ENCODE results near the gene NUDC. TPM values are rescaled to one million over a fixed set of nuclear protein-coding genes. Genes with fewer than 3 reads are reported as not detected.

NUDC gene
- total and polyA plus RNA-seq, 9 of the 15 experiments (the other 6 are each of a cell fraction or from before 2014, with no cell fraction given) = 9.8 to 234 (median 149) TPM

DNA sequence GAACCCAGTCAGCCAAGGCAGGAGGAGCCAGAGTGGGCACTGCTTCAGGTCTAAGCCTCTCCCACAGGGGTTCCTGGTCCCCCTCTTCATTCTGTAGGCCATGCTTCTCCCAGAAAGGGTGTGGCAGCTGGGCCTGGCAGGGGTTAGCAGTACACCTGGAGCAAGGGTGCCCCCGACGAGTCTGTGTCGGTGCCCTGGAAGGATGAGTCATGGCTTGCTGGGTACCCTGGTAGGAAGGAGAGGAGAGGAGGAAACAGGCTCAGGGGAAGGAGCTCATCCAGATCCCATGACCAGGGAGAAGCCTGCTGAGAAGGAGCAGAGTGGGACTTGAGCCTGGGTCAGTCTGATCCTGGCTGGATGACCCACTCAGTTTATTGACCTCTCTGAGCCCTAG lies 28.4 kb downstream of the NUDC start:
- Histone ChIP-seq H3K9ac (ENCODE audit: insufficient read depth in 1 of 2, low read depth in 2 of 2, low read length in 2 of 2) (peak overlapping the region in 1 of 2 experiments; percentile 72; a peak in 2 of 4 replicates), H4K20me1 (replicated peaks; ENCODE audit: control insufficient read depth, insufficient read depth, low read length) (no peaks in the 10 kb centered on the region), H3K4me2 (ENCODE audit: insufficient read depth, low read length) (no peak overlapping the region), H3K9me3 (replicated peaks; ENCODE audit: control insufficient read depth, insufficient read depth, low read depth, low read length) (no peaks in the 10 kb centered on the region; the same call in 1 of the 2 replicates), H3K4me3 (no peak overlapping the region), H3K9me1 (ENCODE audit: control insufficient read depth, insufficient read depth, low read length) (peaks cover 4% of the 10 kb centered on the region), H3K36me3 (ENCODE audit: control insufficient read depth, insufficient read depth, low read length) (peaks cover 24% of the 10 kb centered on the region; the same call in 2 of the 3 replicates), H3K4me1 (replicated peaks in 1 of 2; ENCODE audit: control insufficient read depth in 2 of 2, insufficient read depth in 2 of 2, low read length in 2 of 2) (peaks cover 22 to 28% of the 10 kb centered on the region in 2 experiments; a peak in 4 of 5 replicates), H3K27ac (ENCODE audit: extremely low read depth, low read depth, low read length) (no peak overlapping the region), H3K79me2 (ENCODE audit: control insufficient read depth, insufficient read depth, low read length) (no peaks in the 10 kb centered on the region), H2AFZ (ENCODE audit: low read depth, low read length) (no peak overlapping the region), H3K27me3 (ENCODE audit: control insufficient read depth in 2 of 2, insufficient read depth in 2 of 2, low read length in 2 of 2) (no peaks in the 10 kb centered on the region)
- POLR2A ChIA-PET = interaction anchor here (0.5 to 1.5 kb wide), 6 partner anchors 8 to 203 kb away, joined by 3 to 6 read pairs (median 4); no protein-coding TSS in a partner anchor
- no peak for ATAC-seq
- in situ Hi-C loops (cut with MboI) (no loop called here), intact Hi-C loops (cut with micrococcal nuclease) (no loop called here)
- no peak for DNase-seq (ENCODE audit: extremely low read depth in 1 of 4, low spot score in 3 of 4)
- WGBS (ENCODE audit: insufficient coverage, low coverage, missing lambda C conversion rate) = 50% methylated on average over 3 of the region's 3 CpGs
- BruUV-seq (replicated peaks) = no TSS peak
- FAIRE-seq = no peak
- CTCF ChIA-PET (ENCODE audit: low intra/inter-chr PET ratio) = no interaction called here
- TF ChIP-seq SIX5 (IDR thresholded peaks at IDR 0.05; ENCODE audit: borderline replicate concordance in 1 of 2, insufficient read depth in 1 of 2, low read depth in 1 of 2, low read length in 2 of 2) = no peak
- TF ChIP-seq SMARCB1 (IDR thresholded peaks at IDR 0.05; ENCODE audit: insufficient read length, low read depth) = no peak
- TF ChIP-seq, protein P1, sequence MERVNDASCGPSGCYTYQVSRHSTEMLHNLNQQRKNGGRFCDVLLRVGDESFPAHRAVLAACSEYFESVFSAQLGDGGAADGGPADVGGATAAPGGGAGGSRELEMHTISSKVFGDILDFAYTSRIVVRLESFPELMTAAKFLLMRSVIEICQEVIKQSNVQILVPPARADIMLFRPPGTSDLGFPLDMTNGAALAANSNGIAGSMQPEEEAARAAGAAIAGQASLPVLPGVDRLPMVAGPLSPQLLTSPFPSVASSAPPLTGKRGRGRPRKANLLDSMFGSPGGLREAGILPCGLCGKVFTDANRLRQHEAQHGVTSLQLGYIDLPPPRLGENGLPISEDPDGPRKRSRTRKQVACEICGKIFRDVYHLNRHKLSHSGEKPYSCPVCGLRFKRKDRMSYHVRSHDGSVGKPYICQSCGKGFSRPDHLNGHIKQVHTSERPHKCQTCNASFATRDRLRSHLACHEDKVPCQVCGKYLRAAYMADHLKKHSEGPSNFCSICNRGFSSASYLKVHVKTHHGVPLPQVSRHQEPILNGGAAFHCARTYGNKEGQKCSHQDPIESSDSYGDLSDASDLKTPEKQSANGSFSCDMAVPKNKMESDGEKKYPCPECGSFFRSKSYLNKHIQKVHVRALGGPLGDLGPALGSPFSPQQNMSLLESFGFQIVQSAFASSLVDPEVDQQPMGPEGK (CRISPR knock-in tag; IDR thresholded peaks at IDR 0.05; ENCODE audit: borderline replicate concordance) = no peak
- no peak for TF ChIP-seq PHB (CRISPR knock-in tag; IDR thresholded peaks at IDR 0.05)
- no peak for TF ChIP-seq KLF16 (IDR thresholded peaks at IDR 0.05)
- no peak for TF ChIP-seq PCBP2 (IDR thresholded peaks at IDR 0.05; ENCODE audit: low read depth, low read length, poor library complexity, severe bottlenecking)
- TF ChIP-seq ATF3 (IDR thresholded peaks at IDR 0.05) = no peak
- TF ChIP-seq ATF3 (CRISPR knock-in tag; conservative IDR thresholded peaks at IDR 0.05) = no peak
- no peak for TF ChIP-seq RNF219 (CRISPR knock-in tag; IDR thresholded peaks at IDR 0.05)
- no peak for TF ChIP-seq ZKSCAN8 (CRISPR knock-in tag; IDR thresholded peaks at IDR 0.05)
- no peak for TF ChIP-seq ZNF584 (CRISPR knock-in tag; IDR thresholded peaks at IDR 0.05; ENCODE audit: low read depth)
- no peak for TF ChIP-seq ZNF398 (CRISPR knock-in tag; IDR thresholded peaks at IDR 0.05)
